DOHH2 (cell line): Measurements from ENCODE around the gene ALOX15B.

ENCODE experiments used
- EZH2phosphoT487 ChIP-seq: fragments of 200-600 bp; sonication (generic); IDR thresholded peaks from 2 replicates; pipeline ENCODE4 v1.6.1; 2017; ENCODE audit warnings: borderline replicate concordance, mild to moderate bottlenecking, antibody characterized with exemption, low read length, moderate library complexity, mixed read lengths
- TF ChIP-seq, protein P1 (sequence below): fragments of 200-600 bp; sonication (generic); IDR thresholded peaks from one replicate; pipeline ENCODE4 v1.5.1; 2014; ENCODE audit warnings: antibody characterized with exemption, mild to moderate bottlenecking, low read depth, low read length; ENCODE audit not compliant: poor library complexity, severe bottlenecking

DNA sequence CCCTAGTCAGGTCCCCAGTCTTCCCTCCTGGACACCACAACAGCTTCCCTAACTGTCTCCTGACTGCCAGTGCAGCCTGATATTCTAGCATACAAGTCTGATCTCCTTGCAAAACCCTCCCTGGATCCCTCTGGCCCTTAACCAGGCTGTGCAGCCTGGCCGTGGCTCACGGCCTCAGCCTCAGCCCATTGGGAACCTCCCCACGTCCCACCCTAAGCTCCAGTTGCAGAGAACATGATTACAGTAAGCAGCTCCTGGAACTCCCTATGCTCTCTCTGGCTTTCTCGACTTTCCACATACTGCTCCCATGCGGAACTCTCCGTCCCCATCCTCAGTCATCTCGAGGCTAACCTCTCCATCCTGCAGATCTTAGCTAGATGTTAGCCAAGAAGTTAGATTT lies 35.7 kb downstream of the ALOX15B start:
- TF ChIP-seq, protein P1, sequence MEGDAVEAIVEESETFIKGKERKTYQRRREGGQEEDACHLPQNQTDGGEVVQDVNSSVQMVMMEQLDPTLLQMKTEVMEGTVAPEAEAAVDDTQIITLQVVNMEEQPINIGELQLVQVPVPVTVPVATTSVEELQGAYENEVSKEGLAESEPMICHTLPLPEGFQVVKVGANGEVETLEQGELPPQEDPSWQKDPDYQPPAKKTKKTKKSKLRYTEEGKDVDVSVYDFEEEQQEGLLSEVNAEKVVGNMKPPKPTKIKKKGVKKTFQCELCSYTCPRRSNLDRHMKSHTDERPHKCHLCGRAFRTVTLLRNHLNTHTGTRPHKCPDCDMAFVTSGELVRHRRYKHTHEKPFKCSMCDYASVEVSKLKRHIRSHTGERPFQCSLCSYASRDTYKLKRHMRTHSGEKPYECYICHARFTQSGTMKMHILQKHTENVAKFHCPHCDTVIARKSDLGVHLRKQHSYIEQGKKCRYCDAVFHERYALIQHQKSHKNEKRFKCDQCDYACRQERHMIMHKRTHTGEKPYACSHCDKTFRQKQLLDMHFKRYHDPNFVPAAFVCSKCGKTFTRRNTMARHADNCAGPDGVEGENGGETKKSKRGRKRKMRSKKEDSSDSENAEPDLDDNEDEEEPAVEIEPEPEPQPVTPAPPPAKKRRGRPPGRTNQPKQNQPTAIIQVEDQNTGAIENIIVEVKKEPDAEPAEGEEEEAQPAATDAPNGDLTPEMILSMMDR = no peak
- TF ChIP-seq EZH2phosphoT487 = no peak
